HuH-7.5 (cell line): ENCODE measurements around the gene RPL4.

Source experiments
- DNase-seq: peaks from one replicate; pipeline ENCODE4 v3.0.0; 2011; ENCODE audit warnings: low spot score

The RPL4 gene

DNA sequence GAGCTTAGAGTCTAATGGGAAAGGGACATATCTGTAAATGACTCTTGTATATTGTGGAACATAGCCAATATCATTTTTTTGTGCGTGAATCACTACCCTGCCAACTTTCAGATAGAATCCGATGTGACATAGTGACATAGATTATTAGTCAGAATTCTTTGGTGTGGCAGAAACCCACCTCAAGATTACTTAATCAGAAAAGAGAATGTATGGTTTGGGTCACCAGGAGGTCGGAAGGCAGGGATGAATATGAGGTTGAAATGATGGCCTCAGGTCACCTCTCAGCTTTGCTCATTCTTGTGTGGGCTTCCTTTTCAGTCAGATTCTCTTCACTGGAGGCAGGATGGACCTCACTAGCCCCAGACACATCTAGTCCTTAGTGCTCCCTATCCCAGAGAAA, 48.4 kb downstream of the RPL4 start:
- DNase-seq: no peak

DNA sequence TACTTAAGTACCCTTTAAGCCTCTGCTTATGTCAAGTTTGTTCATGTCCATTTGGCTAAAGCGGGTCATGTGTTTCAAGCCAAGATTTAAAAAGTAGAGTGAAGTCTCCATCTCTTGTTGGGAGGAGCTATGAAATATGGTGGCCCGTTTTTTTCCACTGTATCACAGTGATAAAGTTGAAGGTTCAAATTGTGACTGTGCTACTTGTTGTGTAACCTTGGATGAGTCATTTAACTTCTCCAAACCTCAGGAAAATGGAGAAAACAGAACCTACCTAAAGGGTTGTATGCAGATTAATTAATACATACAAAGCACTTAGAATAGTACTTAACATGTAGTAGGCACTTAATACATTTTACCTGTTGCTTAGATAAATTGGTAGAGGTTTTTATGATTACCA, 50.5 kb downstream of the RPL4 start:
- no peak for DNase-seq

DNA sequence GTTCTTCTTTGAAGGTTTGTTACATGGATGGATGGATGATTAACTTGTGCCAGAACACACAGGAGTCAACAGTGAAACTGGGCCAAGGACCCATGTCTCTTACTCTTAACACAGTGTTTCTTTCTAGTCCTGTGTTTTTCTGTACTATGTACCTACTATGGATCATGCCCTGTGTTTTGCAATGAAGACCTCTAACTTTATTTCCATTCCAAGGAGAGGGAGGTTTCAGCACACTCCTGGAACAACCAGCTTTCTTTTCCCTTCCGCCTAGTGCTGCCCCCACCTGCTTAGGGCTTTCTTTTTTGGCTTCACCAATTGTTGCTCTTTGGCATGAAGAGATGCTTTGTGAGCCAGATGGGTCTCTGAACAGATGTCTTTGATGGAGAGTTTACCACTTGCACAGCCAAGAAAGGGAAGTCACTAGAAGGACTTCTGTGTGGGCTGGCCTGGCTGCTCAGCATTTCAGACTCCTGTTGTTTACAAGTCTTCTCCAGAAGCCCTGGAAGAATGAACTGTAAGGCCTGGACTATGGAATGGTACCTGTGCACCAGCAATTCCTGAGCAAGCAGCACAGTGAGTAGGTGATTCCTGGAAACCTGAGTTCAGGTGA, 51.6 kb downstream of the RPL4 start:
- DNase-seq: no peak

DNA sequence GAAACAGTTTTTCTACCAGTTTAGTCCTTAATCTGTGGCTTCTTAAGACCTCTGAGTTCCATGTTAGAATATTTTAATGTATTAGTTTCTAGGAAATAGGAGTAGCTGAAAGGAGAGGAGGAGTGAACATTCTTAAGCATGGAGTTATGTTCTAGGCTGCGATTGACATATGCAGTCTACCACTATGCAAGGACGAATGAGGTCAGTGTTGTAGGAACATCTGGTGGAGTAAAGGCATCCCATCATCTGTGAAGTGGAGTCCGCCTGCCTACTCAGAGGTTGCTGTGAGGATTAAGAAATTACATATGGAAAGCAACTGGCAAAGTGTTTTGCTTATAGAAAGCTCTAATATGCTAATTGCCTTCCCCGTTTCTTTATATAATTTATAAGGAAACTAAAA, 52.2 kb downstream of the RPL4 start:
- no peak for DNase-seq
